H1 (cell line): ENCODE results near the gene OVOL3. TPM values are rescaled to one million over a fixed set of nuclear protein-coding genes. Genes with fewer than 3 reads are reported as not detected.

Experiments
- CTCF ChIA-PET: fragments of 300-600 bp; sonication (Branson Sonifier 250); formaldehyde crosslinking; loops from one replicate; lab custom pipeline; 2021; ENCODE audit not compliant: partially characterized antibody; lab: Charles Lee
- POLR2A ChIA-PET: fragments of 300-600 bp; sonication (Branson Sonifier 250); formaldehyde crosslinking; loops from one replicate; lab custom pipeline; 2021; ENCODE audit warnings: inconsistent platforms; ENCODE audit not compliant: partially characterized antibody; lab: Charles Lee
- DNase-seq, 2 experiments: peaks; one replicate each; pipeline versions ENCODE4 v3.0.0 to v3.0.0-alpha.2; 2010 to 2022; ENCODE audit warnings: low spot score in 2 of 2, low read depth in 1 of 2, mixed read lengths in 1 of 2
- FAIRE-seq: peaks from 2 replicates; lab custom pipeline; 2011; peaks lifted over from hg19 to GRCh38; lab: Jason Lieb, UNC
- H2AFZ ChIP-seq: 2 replicates; pipeline ENCODE4 v1.8.1; 2012; ENCODE audit warnings: low read length, inconsistent platforms
- H2AK5ac ChIP-seq: 2 replicates; pipeline ENCODE4 v1.6.1; 2013; ENCODE audit warnings: low read depth, low read length
- H2BK120ac ChIP-seq: replicated peaks from 2 replicates; pipeline ENCODE3; 2013; ENCODE audit warnings: low read depth, low read length, inconsistent platforms
- H2BK12ac ChIP-seq: 2 replicates; pipeline ENCODE4 v1.6.1; 2013; ENCODE audit warnings: low read depth, low read length
- H2BK15ac ChIP-seq: 2 replicates; pipeline ENCODE4 v1.6.1; 2013; ENCODE audit warnings: low read length
- H2BK20ac ChIP-seq: 2 replicates; pipeline ENCODE4 v1.6.1; 2013; ENCODE audit warnings: low read length
- H2BK5ac ChIP-seq: 2 replicates; pipeline ENCODE4 v1.6.1; 2013; ENCODE audit warnings: low read depth, low read length
- H3K14ac ChIP-seq: 2 replicates; pipeline ENCODE4 v1.6.1; 2013; ENCODE audit warnings: inconsistent platforms; ENCODE audit not compliant: insufficient read length
- H3K18ac ChIP-seq: 2 replicates; pipeline ENCODE4 v1.6.1; 2013; ENCODE audit warnings: low read length; ENCODE audit errors: extremely low read depth
- H3K23ac ChIP-seq: 2 replicates; pipeline ENCODE4 v1.6.1; 2013; ENCODE audit warnings: inconsistent platforms; ENCODE audit not compliant: insufficient read length
- H3K23me2 ChIP-seq: 2 replicates; pipeline ENCODE4 v1.6.1; 2013; ENCODE audit warnings: low read depth, low read length
- H3K27ac ChIP-seq: 2 replicates; pipeline ENCODE4 v1.6.1; 2011; ENCODE audit warnings: low read depth, low read length, inconsistent platforms
- H3K27me3 ChIP-seq, 4 experiments: replicated peaks in 1 of 4; 1 replicate in 1 of 4; 2 replicates in 3 of 4; pipeline versions ENCODE4 v1.6.1 to v1.8.1; 2011 to 2013; ENCODE audit warnings: low read length in 3 of 4, mild to moderate bottlenecking in 3 of 4, inconsistent platforms in 2 of 4, mixed read lengths in 2 of 4, moderate library complexity in 1 of 4; ENCODE audit not compliant: control insufficient read depth in 3 of 4, insufficient read depth in 3 of 4; ENCODE audit errors: extremely low read depth in 1 of 4
- H3K36me3 ChIP-seq, 4 experiments: 2 replicates each; pipeline versions ENCODE4 v1.6.1 to v1.8.1; 2011 to 2013; ENCODE audit warnings: mild to moderate bottlenecking in 4 of 4, low read length in 3 of 4, moderate library complexity in 2 of 4, control low read depth in 1 of 4, inconsistent platforms in 1 of 4; ENCODE audit not compliant: insufficient read depth in 4 of 4, control insufficient read depth in 2 of 4
- H3K4ac ChIP-seq: replicated peaks from 2 replicates; pipeline ENCODE3; 2013; ENCODE audit warnings: low read length, low read depth, mixed read lengths, inconsistent platforms; ENCODE audit not compliant: insufficient read length
- H3K4me1 ChIP-seq, 4 experiments: replicated peaks in 1 of 4; 1 replicate in 1 of 4; 2 replicates in 3 of 4; pipeline versions ENCODE4 v1.6.1 to v1.8.1; 2011 to 2013; ENCODE audit warnings: low read length in 3 of 4, inconsistent platforms in 2 of 4, mixed read lengths in 1 of 4; ENCODE audit not compliant: insufficient read depth in 4 of 4, control insufficient read depth in 3 of 4
- H3K4me2 ChIP-seq, 2 experiments: 2 replicates each; pipeline versions ENCODE4 v1.6.1 to v1.8.1; 2011 to 2013; ENCODE audit warnings: low read depth in 2 of 2, low read length in 2 of 2, control low read depth in 1 of 2, inconsistent platforms in 1 of 2, mild to moderate bottlenecking in 1 of 2; ENCODE audit not compliant: insufficient read depth in 1 of 2
- H3K4me3 ChIP-seq, 4 experiments: fragments of 200-600, 300-600 bp in 1 of 4; sonication (generic), shearing (Covaris generic), sonication (Bioruptor Twin) in 1 of 4; 2 replicates each; pipeline versions ENCODE4 v1.5.1 to v1.8.1; 2011 to 2016; ENCODE audit warnings: low read length in 4 of 4, low read depth in 3 of 4, control low read depth in 2 of 4, inconsistent platforms in 2 of 4, mild to moderate bottlenecking in 2 of 4, mixed read lengths in 1 of 4, moderate library complexity in 1 of 4; ENCODE audit not compliant: insufficient read depth in 2 of 4; ENCODE audit errors: extremely low read depth in 1 of 4
- H3K56ac ChIP-seq: replicated peaks from 2 replicates; pipeline ENCODE3; 2013; ENCODE audit warnings: low read depth, mild to moderate bottlenecking, mixed read lengths, low read length, inconsistent platforms; ENCODE audit not compliant: insufficient read length
- H3K79me1 ChIP-seq: 2 replicates; pipeline ENCODE4 v1.6.1; 2013; ENCODE audit warnings: low read depth, low read length, control low read depth
- H3K79me2 ChIP-seq, 2 experiments: 2 replicates each; pipeline versions ENCODE4 v1.6.1 to v1.8.1; 2012 to 2013; ENCODE audit warnings: low read length in 2 of 2, mild to moderate bottlenecking in 2 of 2, inconsistent platforms in 1 of 2; ENCODE audit not compliant: insufficient read depth in 2 of 2, control insufficient read depth in 1 of 2
- H3K9ac ChIP-seq, 4 experiments: replicated peaks in 1 of 4; 1 replicate in 1 of 4; 2 replicates in 3 of 4; pipeline versions ENCODE4 v1.6.1 to v1.8.1; 2011 to 2013; ENCODE audit warnings: low read depth in 3 of 4, low read length in 3 of 4, control low read depth in 2 of 4, mild to moderate bottlenecking in 2 of 4, moderate library complexity in 2 of 4, inconsistent platforms in 1 of 4; ENCODE audit errors: extremely low read depth in 1 of 4
- H3K9me3 ChIP-seq, 2 experiments: 2 replicates each; pipeline versions ENCODE4 v1.6.1 to v1.8.1; 2012 to 2013; ENCODE audit warnings: mild to moderate bottlenecking in 2 of 2, moderate library complexity in 2 of 2, control low read depth in 1 of 2, inconsistent platforms in 1 of 2, low read depth in 1 of 2, low read length in 1 of 2, mixed read lengths in 1 of 2; ENCODE audit not compliant: insufficient read depth in 2 of 2
- H4K20me1 ChIP-seq, 2 experiments: replicated peaks in 1 of 2; 2 replicates each; pipeline versions ENCODE3 to v1.8.1; 2011 to 2013; ENCODE audit warnings: inconsistent platforms in 2 of 2, low read length in 2 of 2, mild to moderate bottlenecking in 1 of 2; ENCODE audit not compliant: insufficient read depth in 2 of 2, control insufficient read depth in 1 of 2
- H4K5ac ChIP-seq: 2 replicates; pipeline ENCODE4 v1.6.1; 2013; ENCODE audit warnings: low read length, low read depth, mixed read lengths, inconsistent platforms; ENCODE audit not compliant: insufficient read length
- H4K8ac ChIP-seq: 2 replicates; pipeline ENCODE4 v1.8.0; 2013; ENCODE audit warnings: mild to moderate bottlenecking, moderate library complexity, low read length, inconsistent platforms; ENCODE audit not compliant: insufficient read depth; ENCODE audit errors: extremely low read depth
- H4K91ac ChIP-seq: replicated peaks from 2 replicates; pipeline ENCODE3; 2013; ENCODE audit warnings: low read length, mixed read lengths, inconsistent platforms; ENCODE audit not compliant: insufficient read length
- BACH1 ChIP-seq: IDR thresholded peaks from 2 replicates; pipeline ENCODE4 v1.6.1; 2012; ENCODE audit warnings: low read length, improper control_type of control experiment
- CEBPB ChIP-seq: IDR thresholded peaks from 2 replicates; pipeline ENCODE4 v1.6.1; 2012; ENCODE audit warnings: low read depth, low read length
- KDM4A ChIP-seq: IDR thresholded peaks from one replicate; pipeline ENCODE4 v1.7.1; 2012; ENCODE audit warnings: low read depth, mild to moderate bottlenecking, moderate library complexity, low read length, inconsistent platforms; ENCODE audit not compliant: severe bottlenecking
- RNF2 ChIP-seq: fragments of 200-900, 300-1000 bp; sonication (generic); IDR thresholded peaks from 2 replicates; pipeline ENCODE4 v1.7.1; 2016; ENCODE audit warnings: borderline replicate concordance, low read depth, mild to moderate bottlenecking, antibody characterized with exemption, low read length; ENCODE audit not compliant: poor library complexity, severe bottlenecking; ENCODE audit errors: missing control alignments
- RXRA ChIP-seq: IDR thresholded peaks from 2 replicates; pipeline ENCODE4 v1.6.1; 2011; ENCODE audit warnings: low read depth, mild to moderate bottlenecking, low read length, moderate library complexity; ENCODE audit not compliant: insufficient read depth
- SRF ChIP-seq: IDR thresholded peaks from 2 replicates; pipeline ENCODE4 v1.6.1; 2011; ENCODE audit warnings: mild to moderate bottlenecking, low read depth, low read length, moderate library complexity
- TAF7 ChIP-seq: optimal IDR thresholded peaks from 2 replicates; pipeline ENCODE3; 2011; ENCODE audit warnings: low read depth, mild to moderate bottlenecking, inconsistent platforms, low read length, moderate library complexity, borderline replicate concordance
- TCF12 ChIP-seq: IDR thresholded peaks from 2 replicates; pipeline ENCODE4 v1.6.1; 2011; ENCODE audit warnings: low read depth, mild to moderate bottlenecking, low read length
- WGBS, 2 experiments: shearing (Covaris generic) in 1 of 2; methylation state at CpG; one replicate each; pipeline versions ENCODE4 v1.1.6 to v1.1.7; 2013 to 2015; ENCODE audit warnings: low lambda C conversion rate in 2 of 2, mixed read lengths in 2 of 2, inconsistent platforms in 1 of 2, low coverage in 1 of 2, missing lambda C conversion rate in 1 of 2; ENCODE audit not compliant: insufficient replicate concordance in 2 of 2, insufficient coverage in 1 of 2, insufficient read length in 1 of 2; ENCODE audit errors: extremely low coverage in 1 of 2, missing lambda C conversion rate in 1 of 2; 5-methylcytosine and 5-hydroxymethylcytosine counted together
- polyA plus RNA-seq, 7 experiments: library from polyadenylated mRNA; depleted of rRNA in 3 of 7; stranded (reverse) in 5 of 7; unstranded in 2 of 7; fragments of >200 nt in 5 of 7; fragments of 200-250 nt in 2 of 7; gene quantifications; 1 replicate in 5 of 7; 2 replicates in 1 of 7; 4 replicates in 1 of 7; pipeline versions ENCODE4 v1.2.1 to v1.2.3, GENCODE V29; 2011 to 2013; ENCODE audit warnings: missing spikeins in 2 of 7, mixed read lengths in 2 of 7
- total RNA-seq: library from RNA; stranded (reverse); fragmentation: NEBNext Ultra II Directional; extraction: Animal tissue kit (Norgen Biotek cat#: 25700); gene quantifications from 2 replicates; pipeline ENCODE4 v1.2.1, GENCODE V29; 2021

The OVOL3 gene
- total and polyA plus RNA-seq, 2 of the 8 experiments (the other 6 are each of a cell fraction or from before 2014, with no cell fraction given) = 0.45 TPM; not detected in 1

GRCh38 chr19:36086326-36086725 lies 24.6 kb upstream of the OVOL3 start:
- no peaks in the 10 kb centered on the region for H3K27me3 ChIP-seq
- H3K4me3 ChIP-seq = no peak overlapping the region
- H4K8ac ChIP-seq = no peak overlapping the region
- H3K18ac ChIP-seq = no peak overlapping the region
- no peak overlapping the region for H3K23ac ChIP-seq
- H2BK120ac ChIP-seq = no peak overlapping the region
- H2AK5ac ChIP-seq = no peak overlapping the region
- no peak overlapping the region for H3K4ac ChIP-seq
- ChIA-PET POLR2A (interaction anchor here (0.6 kb wide), 1 partner anchor 43 kb away, joined by 3 read pairs; no protein-coding TSS in a partner anchor), CTCF (no interaction called here)
- no peak overlapping the region for H3K9ac ChIP-seq
- H3K4me1 ChIP-seq = no peaks in the 10 kb centered on the region
- H4K5ac ChIP-seq = no peak overlapping the region
- no peak for DNase-seq
- H3K9me3 ChIP-seq = no peaks in the 10 kb centered on the region
- H3K79me1 ChIP-seq = no peaks in the 10 kb centered on the region
- H3K27ac ChIP-seq = no peak overlapping the region
- WGBS, 2 experiments = 96% methylated on average over 9 of the region's 9 CpGs; no CpG with 5 or more reads in 1 of the 2 experiments
- no peak for TF ChIP-seq SRF
- no peak for TF ChIP-seq RNF2
- no peak for TF ChIP-seq CEBPB
- TF ChIP-seq TAF7 = no peak
- TF ChIP-seq TCF12 = no peak
- TF ChIP-seq RXRA = no peak
- TF ChIP-seq KDM4A = no peak
- no peak for TF ChIP-seq BACH1
- H2BK12ac ChIP-seq = no peak overlapping the region
- no peaks in the 10 kb centered on the region for H3K23me2 ChIP-seq
- H3K14ac ChIP-seq = no peak overlapping the region
- H3K56ac ChIP-seq = no peak overlapping the region
- H3K36me3 ChIP-seq = peaks cover 45 to 80% (median 70%) of the 10 kb centered on the region in 4 experiments
- no peak overlapping the region for H2BK5ac ChIP-seq
- no peak overlapping the region for H2BK20ac ChIP-seq
- H2BK15ac ChIP-seq = no peak overlapping the region
- no peak overlapping the region for H3K4me2 ChIP-seq
- no peak overlapping the region for H4K91ac ChIP-seq
- FAIRE-seq = no peak
- peaks cover 2 to 23% of the 10 kb centered on the region in 2 experiments for H4K20me1 ChIP-seq
- no peak overlapping the region for H2AFZ ChIP-seq
- no peaks in the 10 kb centered on the region for H3K79me2 ChIP-seq
